ENCODE data around the gene LAD1.

The LAD1 gene

DNA sequence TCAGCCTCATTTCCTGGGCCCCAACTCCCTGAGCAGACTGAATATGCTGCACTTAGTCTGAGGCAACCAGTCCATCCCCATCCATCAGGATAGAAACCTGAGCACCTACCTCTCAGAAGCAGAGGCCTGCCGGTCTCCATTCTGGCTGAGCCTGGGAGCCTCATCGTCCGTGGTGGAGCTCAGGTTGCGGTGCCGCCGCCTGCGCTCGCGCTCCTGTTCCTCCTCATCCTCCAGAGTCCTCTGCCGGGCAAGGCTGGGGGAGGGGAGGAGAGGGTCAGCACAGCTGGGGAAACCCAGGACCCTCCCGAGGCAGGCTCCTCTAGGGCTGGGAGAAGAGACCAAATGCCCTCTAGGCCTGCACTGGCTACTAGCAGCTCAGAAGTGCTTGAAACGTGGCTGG lies 10.1 kb downstream of the LAD1 start:
- TF ChIP-seq, protein P1, sequence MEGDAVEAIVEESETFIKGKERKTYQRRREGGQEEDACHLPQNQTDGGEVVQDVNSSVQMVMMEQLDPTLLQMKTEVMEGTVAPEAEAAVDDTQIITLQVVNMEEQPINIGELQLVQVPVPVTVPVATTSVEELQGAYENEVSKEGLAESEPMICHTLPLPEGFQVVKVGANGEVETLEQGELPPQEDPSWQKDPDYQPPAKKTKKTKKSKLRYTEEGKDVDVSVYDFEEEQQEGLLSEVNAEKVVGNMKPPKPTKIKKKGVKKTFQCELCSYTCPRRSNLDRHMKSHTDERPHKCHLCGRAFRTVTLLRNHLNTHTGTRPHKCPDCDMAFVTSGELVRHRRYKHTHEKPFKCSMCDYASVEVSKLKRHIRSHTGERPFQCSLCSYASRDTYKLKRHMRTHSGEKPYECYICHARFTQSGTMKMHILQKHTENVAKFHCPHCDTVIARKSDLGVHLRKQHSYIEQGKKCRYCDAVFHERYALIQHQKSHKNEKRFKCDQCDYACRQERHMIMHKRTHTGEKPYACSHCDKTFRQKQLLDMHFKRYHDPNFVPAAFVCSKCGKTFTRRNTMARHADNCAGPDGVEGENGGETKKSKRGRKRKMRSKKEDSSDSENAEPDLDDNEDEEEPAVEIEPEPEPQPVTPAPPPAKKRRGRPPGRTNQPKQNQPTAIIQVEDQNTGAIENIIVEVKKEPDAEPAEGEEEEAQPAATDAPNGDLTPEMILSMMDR (IDR thresholded peaks at IDR 0.05; ENCODE audit: low read depth, low read length, missing control alignments): no peak
- H3K4me3 ChIP-seq (ENCODE audit: low read depth, low read length): no peak overlapping the region
- DNase-seq (ENCODE audit: low read depth): no peak

DNA sequence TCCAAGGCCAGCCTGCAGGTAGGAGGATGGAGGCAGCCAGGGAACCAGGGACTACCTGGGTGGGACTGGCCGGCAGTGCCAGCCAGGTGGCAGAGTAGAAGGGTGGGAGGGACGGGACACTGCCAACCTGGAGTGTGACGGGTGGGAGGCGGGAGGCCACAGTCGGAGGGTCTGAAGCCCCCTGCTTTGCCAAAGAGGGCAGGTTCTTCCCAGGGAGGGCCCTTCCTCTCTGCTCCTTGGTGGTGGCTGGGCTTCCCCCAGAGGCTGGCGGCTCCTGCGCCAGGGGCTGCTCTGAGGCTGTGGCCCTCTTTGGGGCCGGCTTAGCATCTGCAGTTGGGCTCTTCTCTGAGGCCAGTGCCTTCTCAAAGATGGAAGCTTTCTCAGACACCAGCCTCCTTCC lies 12.9 kb downstream of the LAD1 start:
- no peak overlapping the region for H3K4me3 ChIP-seq (ENCODE audit: low read depth, low read length)
- TF ChIP-seq, protein P1 (IDR thresholded peaks at IDR 0.05; ENCODE audit: low read depth, low read length, missing control alignments): no peak
- DNase-seq (ENCODE audit: low read depth): no peak

DNA sequence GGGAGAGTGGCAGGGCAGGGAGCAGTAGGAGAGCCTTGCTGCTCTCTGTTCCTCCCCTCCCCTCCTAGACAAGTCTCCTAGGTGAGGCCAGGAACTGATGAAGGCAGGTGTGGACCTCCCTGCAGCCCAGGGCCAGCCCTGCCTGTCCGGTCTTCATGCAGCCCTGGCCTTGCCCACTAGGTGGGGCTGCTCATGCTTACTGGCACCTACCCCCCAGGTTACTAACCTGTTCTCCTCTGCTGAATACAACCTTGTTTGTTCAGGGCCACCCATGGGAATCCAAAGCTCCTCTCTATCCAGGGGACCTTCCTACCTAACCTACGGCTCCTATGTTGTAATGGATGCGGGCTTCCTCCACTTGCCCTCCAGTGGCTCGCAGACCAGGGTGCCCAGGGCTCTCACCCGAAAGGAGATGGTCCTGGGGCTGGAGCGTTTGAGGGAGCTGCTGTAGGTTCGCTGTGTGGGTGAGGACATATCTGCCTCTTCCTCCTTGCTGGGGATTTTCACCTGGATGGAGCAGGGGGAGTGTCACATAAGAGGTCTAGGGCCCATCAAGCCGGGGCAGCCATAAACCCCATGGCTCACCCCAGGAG lies 13.7 kb downstream of the LAD1 start:
- no peak overlapping the region for H3K4me3 ChIP-seq (ENCODE audit: low read depth, low read length)
- DNase-seq (ENCODE audit: low read depth): no peak
- TF ChIP-seq, protein P1 (IDR thresholded peaks at IDR 0.05; ENCODE audit: low read depth, low read length, missing control alignments): peak; percentile 97

DNA sequence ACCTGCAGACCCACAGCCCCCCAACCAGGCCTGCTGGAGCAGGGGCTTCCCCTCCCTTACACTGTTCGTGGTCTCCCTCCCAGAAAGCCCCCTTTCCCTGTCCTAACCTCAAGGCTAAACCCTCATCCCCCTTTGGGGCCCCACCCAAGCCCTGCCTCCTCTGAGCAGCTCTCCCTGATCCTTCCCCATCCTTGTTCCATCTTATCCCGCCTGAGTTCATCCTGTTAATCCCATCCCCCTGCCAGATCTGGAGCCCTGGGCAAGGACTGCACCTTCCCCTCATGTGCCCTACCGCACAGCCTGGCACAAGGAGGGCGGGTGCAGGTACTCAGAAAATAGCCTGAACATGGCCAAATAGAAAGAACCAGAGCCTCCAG lies 14.7 kb downstream of the LAD1 start:
- TF ChIP-seq, protein P1 (IDR thresholded peaks at IDR 0.05; ENCODE audit: low read depth, low read length, missing control alignments): no peak

DNA sequence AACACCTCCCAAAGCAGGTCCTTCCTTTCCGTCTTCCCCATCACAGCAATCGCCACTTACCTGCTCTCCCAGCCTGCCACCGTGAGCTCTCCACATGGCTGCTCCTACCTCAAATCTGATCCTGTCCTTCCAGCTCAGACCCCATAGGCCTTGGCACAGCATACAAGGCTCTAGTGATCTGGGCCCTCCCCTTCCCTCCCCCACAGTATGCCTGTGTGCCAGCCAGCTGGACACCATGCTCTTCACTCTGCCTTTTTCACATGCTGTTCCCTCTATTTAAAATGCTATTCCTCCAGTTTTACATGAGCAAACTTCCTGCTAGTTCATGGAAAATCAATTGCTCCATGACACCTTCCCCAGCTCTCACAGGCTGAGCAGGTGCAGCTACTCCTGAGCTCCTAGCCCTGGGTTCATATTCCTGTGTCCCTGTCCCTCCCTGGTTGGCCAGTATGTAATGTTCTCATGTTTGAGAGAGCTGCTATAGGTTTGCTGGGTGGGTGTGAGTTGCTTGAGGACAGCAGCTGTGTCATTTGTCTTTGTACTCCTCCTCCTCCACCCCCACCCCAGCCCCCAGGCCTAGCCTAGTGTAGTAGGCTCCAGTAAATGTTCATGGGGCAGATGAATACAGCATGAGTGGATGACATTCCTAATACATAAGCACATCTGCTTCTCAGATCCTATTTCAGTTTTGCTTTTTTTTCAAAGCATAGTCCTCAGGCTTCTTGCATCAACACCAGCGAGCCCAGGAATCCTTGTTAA lies 15.3 kb downstream of the LAD1 start:
- H3K4me3 ChIP-seq (ENCODE audit: low read depth, low read length): no peak overlapping the region
- TF ChIP-seq, protein P1 (IDR thresholded peaks at IDR 0.05; ENCODE audit: low read depth, low read length, missing control alignments): no peak
- no peak for DNase-seq (ENCODE audit: low read depth)

More for the DNA sequence above, 14.7 kb downstream of the LAD1 start:
- DNase-seq (ENCODE audit: low read depth): no peak
- no peak overlapping the region for H3K4me3 ChIP-seq (ENCODE audit: low read depth, low read length)

DNA sequence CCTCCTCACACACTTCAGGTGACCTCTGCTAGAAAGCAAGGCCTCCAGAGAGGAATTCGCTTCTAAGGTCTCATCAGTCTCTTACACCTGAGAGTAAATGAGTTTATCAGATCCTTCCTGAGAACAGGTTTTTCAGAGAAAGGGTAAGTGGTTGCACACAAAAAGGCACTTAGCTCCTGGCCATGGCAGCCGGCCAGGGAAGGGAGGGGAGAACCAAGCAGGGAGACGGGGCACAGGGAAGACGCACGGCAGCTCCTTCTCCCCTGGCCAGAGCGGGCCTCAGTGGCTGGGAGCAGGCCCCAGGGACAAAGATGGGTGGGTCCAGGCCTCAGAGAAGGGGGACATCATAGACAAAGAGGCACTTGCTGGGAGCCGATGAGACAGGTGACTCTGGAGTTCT lies 18.0 kb downstream of the LAD1 start:
- TF ChIP-seq, protein P1 (IDR thresholded peaks at IDR 0.05; ENCODE audit: low read depth, low read length, missing control alignments): no peak
- no peak overlapping the region for H3K4me3 ChIP-seq (ENCODE audit: low read depth, low read length)
- no peak for DNase-seq (ENCODE audit: low read depth)

Measured in GM12864 (cell line).